GDM1 (cell line): ENCODE measurements around the gene COG5.
"Not testable (repeated sequence)": the region's sequence is repeated elsewhere in the genome, so short reads cannot be mapped to it uniquely, and the experiment has no call there.

ENCODE experiments used
- DNase-seq: peaks from one replicate; lab custom pipeline; 2025; lab: John Stamatoyannopoulos, UW

COG5 gene

DNA sequence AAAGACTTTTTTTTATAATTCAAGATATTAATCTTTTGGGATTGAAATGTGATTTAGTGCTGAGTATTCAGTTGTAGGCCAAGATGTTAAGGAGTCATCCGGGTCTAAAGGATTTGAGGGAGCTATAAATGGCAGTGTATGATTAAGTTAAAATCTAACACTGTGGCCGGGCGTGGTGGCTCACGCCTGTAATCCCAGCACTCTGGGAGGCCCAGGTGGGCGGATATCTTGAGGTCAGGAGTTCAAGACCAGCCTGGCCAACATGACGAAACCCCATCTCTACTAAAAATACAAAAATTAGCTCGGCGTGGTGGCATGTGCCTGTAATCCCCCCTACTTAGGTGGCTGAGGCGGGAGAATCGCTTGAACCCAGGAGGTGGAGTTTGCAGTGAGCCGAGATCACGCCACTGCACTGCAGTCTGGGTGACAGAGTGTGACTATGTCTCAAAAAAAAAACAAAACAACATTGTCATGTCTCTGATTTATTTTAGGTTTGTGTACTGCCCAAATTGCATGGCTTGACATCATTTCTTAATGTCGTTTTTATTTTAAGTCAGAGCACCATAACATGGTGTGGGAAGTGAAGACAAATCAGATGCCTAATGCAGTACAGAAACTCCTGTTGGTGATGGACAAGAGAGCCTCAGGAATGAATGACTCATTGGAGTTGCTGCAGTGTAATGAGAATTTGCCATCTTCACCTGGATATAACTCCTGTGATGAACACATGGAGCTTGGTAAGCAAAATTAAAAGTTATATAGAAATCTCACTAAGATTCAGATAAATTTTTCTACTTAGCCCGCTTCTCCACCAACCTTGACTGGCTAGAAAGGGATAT, 384.2 kb downstream of the COG5 start:
- DNase-seq, result no peak

DNA sequence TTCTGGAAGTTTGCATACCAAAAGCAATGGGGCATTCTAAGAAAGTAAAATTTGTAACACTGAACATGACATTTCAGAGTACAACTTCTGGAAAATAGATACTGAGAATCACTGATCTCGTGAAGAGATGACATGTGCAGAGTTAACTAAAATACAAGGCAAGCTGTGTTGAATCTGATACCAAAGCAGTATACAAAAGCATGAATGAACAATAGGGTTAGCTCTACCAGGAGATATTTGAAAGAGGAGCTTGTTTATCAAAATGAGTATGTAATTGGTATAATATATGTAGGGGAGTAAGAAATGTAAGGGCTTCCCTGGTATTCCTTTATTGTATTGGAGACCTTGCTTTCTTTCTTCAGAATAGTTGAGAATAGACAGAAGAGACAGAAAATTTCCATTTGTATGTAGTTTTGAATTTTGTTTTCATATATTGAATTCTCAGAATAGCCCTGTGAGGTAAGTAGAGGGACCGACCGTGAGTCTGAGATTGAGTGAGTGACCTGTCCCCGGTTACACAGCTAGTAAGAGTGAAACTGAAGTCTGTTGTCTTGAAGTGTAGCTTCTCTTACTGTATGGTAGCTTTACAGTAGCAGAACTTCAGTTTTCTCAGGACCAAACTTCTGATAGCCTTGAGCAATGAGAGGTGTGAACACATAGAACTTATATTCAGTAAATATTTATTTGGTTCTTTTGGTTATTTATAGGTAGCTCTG, 389.9 kb downstream of the COG5 start:
- DNase-seq, result no peak

DNA sequence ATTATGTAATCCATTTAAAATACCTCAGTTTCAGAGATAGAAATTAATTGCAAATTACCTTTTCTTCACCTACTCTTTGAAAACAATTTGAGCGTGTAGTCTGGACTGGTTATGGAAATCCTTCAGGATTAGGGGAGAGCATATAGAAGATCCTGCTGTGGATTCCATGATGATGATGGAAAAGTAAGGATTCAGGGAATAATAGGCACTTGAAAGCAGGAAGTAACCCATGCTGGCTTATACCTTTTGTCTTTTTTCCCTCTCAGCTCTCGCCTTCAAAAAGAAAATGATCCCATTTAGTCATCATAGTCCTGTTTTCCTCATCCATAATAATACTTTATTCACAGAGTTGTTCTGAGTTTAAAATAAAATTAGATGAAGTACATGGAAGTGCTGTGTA, 390.5 kb downstream of the COG5 start:
- DNase-seq, result no peak

DNA sequence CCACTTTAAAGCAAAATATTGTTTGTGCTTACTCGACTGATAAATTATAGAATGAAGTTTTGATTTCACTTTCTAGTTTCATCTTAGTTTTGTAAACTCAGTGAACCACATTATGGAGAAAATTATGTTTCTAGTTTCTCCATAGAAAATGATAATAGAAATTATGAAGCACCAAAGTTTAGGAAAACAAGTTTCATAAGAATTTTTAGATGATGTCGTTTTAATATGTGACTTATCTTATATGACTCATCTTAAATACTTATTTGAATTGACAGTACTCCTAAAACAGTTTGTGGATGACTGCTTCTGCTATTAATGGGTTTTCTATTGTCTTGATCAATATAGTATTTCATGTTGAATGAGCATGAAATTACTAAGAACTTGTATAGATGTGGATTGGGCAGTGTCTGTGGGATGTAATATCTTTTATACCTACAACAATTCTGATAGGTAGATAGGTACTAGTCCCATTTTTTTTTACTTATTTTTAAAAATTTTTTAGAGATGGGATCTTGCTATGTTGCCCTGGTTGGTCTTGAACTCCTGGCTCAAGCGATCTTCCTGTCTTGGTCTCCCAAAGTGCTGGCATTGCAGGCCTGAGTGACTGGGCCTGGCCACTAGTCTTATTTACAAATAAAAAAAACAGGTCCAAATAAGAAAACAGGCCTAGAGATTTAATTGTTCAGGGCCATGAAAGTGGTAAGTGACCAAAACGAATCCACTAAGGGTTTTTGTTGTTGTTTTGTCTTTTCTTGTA, 391.3 kb downstream of the COG5 start:
- DNase-seq, result no peak

DNA sequence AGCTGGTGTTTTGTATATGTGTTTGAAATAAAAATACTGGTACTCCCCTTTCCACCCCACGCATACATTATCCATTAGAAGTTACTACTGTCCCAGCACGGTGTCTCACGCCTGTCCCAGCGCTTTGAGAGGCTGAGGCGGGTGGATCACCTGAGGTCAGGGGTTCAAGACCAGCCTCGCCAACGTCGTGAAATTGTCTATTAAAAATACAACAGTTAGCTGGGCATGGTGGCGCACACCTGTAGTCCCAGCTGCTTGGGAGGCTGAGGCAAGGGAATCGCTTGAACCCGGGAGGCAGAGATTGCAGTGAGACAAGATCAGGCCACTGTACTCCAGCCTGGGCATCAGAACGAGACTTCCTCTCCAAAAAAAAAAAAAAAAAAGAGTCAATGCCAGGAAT, 392.2 kb downstream of the COG5 start:
- DNase-seq, result no peak

DNA sequence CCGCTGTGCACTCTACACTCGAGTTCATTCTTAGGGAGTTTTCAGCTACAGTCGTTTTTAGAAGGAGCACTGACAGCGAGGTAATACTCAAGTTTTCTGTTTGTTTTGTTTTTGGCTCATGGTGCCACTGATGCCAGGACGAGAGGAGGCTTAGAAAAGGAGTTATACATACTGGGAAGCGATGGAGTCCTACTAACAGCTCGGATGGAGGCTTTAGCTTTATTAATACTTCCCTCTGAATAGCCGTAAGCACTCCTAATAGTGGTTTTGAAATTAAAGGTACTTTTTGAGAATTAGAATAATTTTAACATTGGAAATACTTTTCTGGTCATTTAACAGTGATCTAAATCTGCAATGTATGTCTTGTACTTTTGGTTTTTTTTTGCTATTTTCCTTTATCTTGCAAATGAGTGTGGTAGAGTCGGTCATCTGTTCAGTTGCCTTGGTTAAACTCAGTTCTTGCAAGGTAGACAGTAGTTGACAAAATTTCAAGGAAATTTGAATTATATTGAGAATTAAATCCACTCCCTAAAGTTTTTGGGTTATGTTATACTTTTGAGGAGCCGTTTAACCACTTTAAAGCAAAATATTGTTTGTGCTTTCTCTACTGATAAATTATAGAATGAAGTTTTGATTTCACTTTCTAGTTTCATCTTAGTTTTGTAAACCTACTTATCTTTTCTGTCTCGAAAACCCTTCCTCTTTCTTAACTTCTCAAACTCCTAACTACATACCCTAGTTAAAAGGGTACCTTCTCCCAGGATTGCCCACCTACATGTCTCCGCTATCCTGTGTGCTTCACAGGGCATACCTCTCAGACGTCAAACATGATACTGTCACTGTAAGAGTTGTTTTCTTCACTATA, 393.4 kb downstream of the COG5 start:
- DNase-seq, result no peak

DNA sequence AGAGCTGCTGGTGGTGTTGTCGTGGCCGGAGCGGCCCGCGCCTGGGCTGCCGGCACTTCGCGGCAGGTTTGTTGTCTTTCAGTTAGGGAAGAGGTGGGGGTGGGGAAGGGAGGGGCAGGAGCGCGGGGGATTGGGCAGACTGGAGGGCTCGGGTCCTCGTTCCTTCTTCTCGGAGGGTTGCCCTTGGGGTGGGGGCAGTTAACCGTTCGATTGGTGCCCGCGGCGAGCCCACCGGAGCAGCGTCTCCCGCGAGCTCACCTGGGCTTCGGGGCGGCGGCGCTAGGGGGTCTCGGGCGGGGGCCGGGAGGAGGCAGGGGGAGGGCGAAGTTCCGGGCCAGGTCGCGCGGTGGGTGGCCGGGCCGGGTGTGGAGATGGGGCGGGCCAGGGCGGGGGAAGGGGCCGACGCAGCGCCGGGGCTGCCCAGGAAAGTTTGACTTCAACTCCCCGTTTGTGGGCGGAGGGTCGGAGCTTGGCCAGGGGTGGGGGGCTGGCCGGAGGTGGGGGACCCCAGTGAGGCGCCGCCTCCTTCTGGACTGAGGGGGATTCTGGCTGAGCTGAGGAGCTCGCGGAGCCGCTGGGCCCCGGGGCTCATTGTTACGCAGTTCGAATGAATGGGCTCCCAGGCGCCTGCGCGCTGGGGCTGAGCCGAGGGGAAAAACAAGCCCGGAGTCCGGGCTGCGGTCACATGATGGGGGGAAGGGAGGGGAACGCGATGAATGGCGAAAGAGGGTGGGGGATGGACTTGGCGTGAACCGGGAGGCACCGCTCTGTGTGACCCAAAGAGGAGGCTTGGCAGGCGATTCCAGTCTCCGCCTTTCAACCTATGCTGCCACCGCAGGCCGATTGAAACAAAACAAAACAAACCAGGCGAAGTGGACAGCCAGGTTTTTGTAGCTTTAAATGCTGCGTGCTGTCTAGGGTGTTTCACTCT, 394.3 kb downstream of the COG5 start:
- DNase-seq, result peak; percentile 84

DNA sequence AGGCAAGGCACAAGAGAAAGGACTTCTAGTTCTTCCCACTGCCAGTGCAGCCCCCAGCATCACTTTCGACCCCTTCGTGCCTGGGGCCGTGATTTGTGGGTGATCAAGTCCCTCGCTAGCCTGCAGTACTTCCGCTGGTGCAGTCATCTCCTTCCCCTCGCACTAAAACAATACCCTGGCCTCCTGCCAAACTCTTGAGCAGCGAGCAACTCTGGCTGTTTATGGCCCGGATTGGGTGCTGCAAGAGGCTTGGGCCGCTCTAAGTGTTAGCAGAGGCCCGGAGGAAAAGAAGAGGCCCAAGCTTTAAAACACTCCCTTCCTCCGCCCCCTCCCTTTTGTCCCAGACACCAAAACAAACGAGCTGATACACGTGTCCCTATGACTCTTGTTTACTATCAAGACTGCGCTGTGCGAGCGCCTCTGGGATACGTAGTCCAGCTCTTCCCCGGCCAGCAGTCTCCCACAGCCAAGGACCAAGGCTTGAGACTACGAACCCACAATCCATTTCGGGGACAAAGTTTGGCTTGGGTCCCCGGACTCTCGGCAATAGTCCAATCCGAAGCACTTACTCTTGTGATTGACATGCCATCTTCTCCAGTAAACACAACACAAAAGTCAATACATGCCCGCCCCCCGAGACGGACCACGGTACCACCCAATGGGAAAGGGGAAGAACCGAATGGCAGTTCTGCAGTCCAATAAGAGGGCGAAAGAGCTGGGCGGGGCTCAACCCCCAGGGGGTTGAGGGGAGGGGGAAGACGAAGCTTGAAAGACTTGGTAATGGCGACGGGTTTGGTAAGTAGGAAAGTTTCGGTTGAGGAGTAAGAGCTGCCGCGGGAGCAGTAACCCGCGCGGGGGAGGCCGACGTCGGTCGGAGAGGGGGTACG, 395.2 kb downstream of the COG5 start, which contains the start of gene HBP1:
TSS of gene HBP1 (plus strand) at position 771 of the 887 bp plus-strand sequence. CDS start 10,891 bp downstream, outside the sequence.
- peak; percentile 99 for DNase-seq

DNA sequence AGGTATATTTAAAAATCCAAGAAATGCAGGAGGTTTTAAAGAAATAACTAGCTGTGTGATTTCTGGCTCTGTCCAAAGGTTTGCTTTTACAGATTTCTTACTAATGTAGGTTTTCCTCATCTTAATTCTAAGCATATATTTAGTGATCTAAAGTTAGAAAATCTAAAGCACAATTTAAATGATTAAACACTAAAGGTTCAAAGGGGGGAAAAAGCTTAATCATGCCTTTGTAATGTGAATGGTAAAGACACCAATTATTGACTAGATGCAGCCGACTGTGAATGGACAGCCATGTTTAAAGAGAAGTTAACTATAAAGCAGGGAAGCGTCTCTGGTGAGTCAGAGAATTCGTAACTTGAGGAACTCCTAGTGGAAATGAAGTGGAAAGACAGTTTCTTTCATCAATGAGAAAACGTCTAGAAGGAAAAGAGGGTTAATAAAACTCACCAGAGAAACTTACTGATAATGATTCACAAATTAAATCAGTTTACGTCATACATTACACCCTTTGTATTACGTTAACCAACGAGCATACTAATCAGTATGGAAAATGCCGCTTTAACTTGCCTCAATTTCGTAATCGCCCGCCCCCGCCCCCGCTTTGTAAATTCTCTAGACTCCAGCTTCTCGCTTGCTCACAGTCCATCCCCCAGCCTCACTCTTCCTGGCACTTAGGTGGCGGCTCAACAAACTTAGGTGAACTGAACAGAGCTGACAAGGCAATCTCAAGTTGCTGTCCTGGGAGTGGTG, 396.1 kb downstream of the COG5 start:
- peak; percentile 25 for DNase-seq

DNA sequence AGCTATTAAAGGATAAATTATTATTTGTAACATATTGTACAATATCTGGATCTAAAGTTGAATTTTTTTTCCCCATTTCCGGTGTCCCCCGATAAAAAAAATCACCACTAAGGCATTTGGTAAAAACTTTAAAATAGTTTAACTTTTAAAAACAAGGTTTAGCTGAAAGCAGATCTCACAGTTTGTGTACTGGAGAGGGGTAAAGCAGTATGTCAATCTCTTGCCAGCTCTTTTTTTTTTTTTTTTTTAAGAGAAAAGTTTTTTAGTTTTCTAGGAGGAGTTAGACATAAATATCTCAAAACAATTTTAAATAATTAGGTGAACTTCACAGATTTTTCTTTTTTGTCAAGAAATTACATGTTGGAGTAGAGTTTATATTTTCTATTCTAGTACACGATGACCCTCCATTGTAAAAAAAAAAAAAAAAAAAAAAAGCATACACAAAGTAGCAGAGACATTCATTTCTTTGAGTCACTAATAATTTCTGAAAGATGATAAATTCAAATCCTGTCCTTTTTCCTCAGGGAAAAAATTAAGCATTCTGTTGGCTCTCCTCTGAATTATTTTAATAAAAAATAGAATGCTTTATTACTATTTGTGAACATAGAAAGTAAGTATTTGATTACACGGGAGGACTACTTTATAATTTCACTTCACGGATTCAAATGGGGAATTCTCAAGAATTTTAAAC, 396.8 kb downstream of the COG5 start:
- no peak for DNase-seq

DNA sequence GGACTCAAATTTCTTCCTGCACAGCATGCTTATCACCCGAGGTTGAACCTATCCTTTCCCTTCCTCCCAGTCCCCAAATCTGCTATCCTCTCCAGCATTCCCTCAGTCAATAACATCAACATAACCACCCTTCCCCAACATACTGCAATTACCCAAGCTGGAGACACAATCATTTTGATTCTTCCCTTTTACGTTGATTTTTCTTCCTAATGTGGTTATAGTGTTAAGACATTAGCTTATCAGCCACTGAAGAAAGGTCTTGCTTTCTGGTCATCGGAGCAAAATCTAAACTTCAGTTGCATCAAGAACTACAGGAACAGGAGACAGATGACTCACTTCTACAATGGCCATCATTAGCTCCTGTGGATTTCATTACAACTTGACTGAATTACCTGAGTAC, 398.4 kb downstream of the COG5 start:
- DNase-seq, result no peak

DNA sequence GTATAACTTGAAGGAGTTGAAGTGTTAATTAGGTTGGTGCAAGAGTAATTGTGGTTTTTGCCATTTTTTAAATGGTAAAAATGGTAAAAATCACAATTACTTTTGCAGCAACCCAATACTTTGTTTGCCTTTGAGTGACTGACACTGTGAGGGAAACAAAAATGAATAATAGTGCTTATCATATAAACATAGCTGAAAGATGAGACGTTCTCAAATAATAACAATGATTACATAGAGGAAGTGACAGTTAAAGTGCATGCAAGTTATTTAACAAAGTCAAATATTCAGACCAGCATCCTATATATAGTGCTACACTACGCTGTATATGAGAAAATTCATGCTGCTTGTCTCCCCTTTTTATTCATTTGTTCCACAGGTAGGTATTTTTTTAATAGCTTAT, 399.6 kb downstream of the COG5 start:
- DNase-seq, result no peak

DNA sequence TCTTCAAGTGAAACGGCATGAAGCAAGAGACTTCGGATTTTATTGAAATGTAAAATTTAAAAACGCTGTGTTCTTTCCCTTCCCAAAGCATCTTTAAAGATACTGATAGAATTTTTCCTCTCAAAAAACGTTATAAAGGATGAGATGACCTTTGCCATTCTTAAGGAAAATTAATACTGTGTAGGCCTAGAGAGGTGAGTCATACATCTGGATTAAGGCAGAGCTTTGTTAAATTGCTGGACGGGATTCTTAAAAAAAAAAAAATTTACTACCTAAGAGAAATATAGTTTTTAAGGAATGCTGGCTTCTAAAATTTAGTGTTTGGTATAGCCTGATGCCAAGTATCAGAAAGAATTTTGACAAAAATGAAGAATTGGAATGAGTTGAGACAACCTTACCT, 401.2 kb downstream of the COG5 start:
- no peak for DNase-seq

DNA sequence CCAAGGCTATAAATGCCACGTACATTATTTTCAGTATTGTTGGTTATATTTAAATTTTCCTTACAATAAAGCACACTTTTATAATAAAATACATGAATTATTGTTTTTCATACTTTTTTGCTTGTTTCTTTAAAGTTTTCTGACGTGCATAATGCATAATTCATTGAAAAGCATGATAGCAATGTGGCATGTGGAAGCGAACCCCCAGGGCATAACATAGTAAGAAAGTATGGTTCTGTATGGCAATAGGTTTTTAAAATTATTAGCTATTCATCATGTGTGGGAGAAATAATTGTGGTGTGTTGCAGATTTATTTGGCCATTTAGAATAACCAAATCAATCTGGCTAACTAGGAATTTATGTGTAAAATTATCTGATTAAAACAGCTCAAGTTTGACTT, 402.3 kb downstream of the COG5 start:
- DNase-seq, result no peak

DNA sequence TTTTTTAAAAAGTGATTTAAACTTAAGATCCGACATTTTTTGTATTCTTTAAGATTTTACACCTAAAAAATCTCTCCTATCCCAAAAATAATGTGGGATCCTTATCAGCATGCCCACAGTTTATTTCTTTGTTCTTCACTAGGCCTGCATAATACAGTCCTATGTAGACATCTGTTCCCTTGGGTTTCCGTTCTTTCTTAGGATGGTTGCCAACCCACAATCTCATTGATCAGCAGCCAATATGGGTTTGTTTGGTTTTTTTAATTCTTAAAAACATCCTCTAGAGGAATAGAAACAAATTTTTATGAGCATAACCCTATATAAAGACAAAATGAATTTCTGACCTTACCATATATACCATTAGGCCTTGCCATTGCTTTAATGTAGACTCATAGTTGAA, 403.3 kb downstream of the COG5 start:
- no peak for DNase-seq

DNA sequence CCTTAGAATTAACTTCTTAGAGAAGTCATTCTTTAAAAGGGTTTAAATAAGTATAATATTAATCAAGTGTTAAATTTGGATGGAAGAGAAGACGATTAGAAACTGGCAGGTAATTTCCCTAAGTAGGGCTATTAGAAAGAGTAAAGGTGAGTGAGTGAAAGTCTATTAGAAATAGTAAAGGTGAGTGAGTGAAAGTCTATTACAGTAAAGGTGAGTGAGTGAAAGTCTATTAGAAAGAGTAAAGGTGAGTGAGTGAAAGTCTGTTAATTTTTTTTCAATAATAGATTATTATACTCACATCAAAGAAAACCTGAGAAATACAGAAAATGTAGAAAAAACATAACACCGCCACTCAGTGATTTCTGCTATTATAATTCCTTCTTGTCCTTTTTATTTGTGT, 405.7 kb downstream of the COG5 start:
- no peak for DNase-seq

DNA sequence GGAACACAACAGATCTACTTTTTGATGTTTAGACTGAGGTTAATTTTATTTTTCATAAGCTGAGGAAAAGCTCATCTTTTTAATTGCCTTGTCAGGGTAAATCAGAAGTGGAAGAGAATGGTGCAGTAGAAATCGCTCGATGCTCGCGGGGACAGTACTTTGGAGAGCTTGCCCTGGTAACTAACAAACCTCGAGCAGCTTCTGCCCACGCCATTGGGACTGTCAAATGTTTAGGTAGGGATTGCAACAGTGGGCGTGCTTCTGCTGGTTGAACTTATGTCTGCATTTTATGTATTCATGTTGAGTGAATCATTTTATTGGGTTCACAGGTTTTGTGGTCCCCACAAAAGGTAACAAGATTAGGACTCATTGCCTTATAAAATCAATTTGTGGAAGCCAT, 406.6 kb downstream of the COG5 start:
- DNase-seq, result no peak

DNA sequence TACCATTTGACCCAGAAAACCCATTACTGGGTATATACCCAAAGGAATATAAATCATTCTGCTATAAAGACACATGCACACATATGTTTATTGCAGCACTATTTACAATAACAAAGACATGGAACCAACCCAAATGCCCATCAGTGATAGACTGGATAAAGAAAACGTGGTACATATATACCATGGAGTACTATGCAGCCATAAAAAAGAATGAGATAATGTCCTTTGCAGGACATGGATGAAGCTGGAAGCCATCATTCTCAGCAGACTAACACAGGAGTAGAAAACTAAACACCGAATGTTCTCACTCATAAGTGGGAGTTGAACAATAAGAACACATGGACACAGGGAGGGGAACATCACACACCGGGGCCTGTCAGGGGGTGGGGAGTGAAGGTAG, 408.0 kb downstream of the COG5 start:
- DNase-seq, result not testable (repeated sequence)
